HepG2 (cell line): Measurements from ENCODE around the gene GNG2.

Source experiments
- CTCF ChIP-seq: sonication (generic); formaldehyde crosslinking; IDR thresholded peaks from 2 replicates; pipeline ENCODE4 v1.5.0; 2020; ENCODE audit warnings: mild to moderate bottlenecking, missing genetic modification reagents, moderate library complexity
- FOXK2 ChIP-seq: fragments of 450-650 bp; IDR thresholded peaks from 2 replicates; pipeline ENCODE4 v1.6.1; 2016
- MTF2 ChIP-seq: sonication (generic); formaldehyde crosslinking; IDR thresholded peaks from 2 replicates; pipeline ENCODE4 v1.5.0; 2020; ENCODE audit warnings: missing genetic modification reagents, borderline replicate concordance
- POGZ ChIP-seq: sonication (generic); formaldehyde crosslinking; IDR thresholded peaks from 2 replicates; pipeline ENCODE4 v1.4.0; 2020; ENCODE audit warnings: mild to moderate bottlenecking, missing genetic modification reagents
- RAD21 ChIP-seq: fragments of 450-650 bp; formaldehyde crosslinking; IDR thresholded peaks from 2 replicates; pipeline ENCODE4 v1.5.0; 2020; ENCODE audit warnings: mild to moderate bottlenecking
- TAF1 ChIP-seq: sonication (generic); formaldehyde crosslinking; IDR thresholded peaks from 2 replicates; pipeline ENCODE4 v1.4.0; 2020; ENCODE audit warnings: missing genetic modification reagents
- TF ChIP-seq, protein P1 (sequence below): sonication (generic); formaldehyde crosslinking; IDR thresholded peaks from 2 replicates; pipeline ENCODE4 v1.4.0; 2020; ENCODE audit warnings: missing genetic modification reagents, borderline replicate concordance

GRCh38 chr14:52018970-52019369 lies 158.6 kb downstream of the GNG2 start:
- TF ChIP-seq FOXK2: no peak
- no peak for TF ChIP-seq CTCF (CRISPR knock-in tag)
- TF ChIP-seq TAF1 (CRISPR knock-in tag): no peak
- TF ChIP-seq MTF2: no peak
- TF ChIP-seq RAD21 (CRISPR knock-in tag): no peak
- TF ChIP-seq, protein P1, sequence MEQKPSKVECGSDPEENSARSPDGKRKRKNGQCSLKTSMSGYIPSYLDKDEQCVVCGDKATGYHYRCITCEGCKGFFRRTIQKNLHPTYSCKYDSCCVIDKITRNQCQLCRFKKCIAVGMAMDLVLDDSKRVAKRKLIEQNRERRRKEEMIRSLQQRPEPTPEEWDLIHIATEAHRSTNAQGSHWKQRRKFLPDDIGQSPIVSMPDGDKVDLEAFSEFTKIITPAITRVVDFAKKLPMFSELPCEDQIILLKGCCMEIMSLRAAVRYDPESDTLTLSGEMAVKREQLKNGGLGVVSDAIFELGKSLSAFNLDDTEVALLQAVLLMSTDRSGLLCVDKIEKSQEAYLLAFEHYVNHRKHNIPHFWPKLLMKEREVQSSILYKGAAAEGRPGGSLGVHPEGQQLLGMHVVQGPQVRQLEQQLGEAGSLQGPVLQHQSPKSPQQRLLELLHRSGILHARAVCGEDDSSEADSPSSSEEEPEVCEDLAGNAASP: no peak
- TF ChIP-seq POGZ: no peak
